ENCODE measurements around the gene SIGLEC8.
"Not testable (repeated sequence)": the region's sequence is repeated elsewhere in the genome, so short reads cannot be mapped to it uniquely, and the experiment has no call there.

SIGLEC8 gene

DNA sequence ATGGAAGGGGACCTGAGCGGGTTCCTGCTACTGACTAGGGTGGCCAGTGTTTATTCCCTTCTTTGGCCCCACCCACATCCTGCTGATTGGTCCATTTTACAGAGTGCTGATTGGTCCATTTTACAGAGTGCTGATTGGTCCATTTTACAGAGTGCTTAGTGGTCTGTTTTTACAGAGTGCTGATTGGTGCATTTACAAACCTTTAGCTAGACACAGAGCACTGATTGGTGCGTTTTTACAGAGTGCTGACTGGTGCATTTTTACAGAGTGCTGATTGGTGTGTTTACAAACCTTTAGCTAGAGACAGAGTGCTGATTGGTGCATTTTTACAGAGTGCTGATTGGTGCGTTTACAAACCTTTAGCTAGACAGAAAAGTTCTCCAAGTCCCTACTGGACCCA, 10.7 kb downstream of the SIGLEC8 start:
- not testable (repeated sequence) for DNase-seq (ENCODE audit: low spot score)

DNA sequence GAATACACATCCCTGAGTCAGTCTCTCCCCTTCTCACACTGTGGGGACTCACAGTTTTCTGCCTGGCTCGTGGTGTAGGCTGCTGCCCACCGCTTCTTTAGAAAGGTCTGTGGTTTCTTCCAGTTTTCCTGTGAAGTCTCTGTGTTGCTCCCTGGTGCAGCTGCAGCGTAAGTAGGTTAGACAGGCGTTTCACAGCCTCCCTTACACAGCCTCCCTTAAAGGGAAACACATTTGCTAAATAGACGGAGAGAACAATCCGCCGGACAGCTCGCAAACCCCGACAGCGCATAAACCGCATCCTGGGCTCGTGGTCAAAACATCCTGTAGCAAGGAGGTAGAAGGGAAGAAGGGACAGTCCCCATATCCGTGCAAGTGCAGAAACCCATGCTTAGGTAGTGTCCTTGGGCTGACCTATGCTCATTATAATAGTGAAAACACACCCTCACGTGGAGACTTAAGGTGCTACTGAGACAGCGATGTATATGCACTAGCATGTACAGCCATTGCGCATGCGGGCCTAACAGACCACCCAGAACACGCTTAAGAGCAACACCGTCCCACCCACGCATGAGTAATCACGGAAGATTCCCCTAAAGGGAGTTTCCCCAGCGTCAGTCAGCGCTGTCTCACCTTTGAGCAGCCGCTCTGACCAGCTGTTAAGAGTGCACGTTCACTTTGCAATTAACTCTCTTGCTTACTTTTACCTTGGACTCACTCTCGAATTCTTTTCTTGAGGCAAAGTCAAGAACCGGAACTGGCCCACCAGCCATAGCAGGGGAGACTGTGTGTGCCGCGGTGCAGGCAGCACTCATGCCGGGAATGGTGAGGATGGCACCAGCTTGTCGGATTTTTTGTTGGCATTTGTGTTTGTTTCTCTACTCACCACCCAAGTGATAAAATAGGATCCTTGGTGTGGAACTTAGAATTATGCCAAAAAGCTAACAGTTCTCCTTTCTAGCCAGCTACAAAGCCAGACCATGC, 16.6 kb downstream of the SIGLEC8 start:
- peak; percentile 60 for DNase-seq (ENCODE audit: low spot score)

DNA sequence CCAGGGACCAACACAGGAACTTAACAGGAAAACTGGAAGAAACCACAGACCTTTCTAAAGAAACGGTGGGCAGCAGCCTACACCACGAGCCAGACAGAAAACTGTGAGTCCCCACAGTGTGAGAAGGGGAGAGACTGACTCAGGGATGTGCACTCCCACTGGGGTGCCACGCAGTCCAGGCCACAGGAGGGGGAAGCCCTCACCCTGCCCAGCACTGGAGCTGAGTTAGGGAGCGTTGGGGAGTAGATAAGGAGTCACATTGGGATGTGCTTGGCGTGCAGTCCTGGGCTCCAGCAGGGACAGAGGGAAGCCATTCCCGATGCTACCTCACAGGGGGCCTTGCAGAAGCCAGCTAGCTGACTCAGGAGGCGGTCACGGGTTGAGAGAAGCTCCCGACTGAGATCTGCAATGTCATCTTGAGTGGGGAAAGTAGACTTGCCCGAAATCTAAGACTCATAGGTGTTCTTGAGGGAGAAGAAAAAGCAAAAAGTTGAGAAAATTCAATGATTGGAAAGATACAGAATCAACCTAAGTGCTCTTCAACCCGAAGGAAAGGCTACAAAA, 17.3 kb downstream of the SIGLEC8 start:
- DNase-seq (ENCODE audit: low spot score) = no peak

DNA sequence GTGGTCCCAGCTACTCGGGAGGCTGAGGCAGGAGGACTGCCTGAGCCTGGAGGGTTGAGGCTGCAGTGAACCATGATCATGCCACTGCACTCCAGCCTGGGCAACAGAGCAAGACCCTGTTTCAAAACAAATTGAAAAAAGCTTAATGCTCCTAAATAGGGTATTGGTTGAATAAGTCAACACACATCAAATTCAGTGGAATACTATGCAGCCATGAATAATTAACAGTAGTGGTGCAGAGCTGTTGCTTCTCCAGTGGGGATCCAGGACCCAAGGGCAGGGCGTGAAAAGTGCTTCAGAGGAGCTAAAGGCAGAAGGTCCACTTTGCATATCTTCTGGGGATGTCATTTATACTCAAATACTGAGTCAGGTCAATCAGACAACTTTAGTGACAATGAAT, 18.2 kb downstream of the SIGLEC8 start:
- no peak for DNase-seq (ENCODE audit: low spot score)

DNA sequence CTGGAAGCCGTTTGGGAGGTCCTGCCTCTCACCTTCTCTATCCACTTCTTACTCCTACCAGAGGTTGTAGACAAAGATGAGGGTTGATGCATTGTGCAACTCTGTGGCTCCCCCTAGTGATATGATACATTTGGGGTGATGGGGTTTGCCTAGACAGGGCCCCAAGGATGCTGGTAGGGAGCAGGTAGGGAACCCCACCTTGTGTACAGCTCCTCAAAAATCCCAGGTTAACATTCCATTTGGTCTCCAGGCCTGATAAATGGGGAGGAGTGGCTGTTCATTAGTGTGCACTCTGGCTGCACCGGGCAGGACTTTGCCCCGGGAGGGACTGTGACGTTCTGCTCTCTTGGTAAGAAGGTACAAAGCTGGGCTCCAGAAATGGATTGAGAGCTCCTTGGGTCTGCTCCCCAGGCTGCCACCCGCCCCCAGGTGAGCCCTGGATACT, 19.2 kb downstream of the SIGLEC8 start:
- peak; percentile 50 for DNase-seq (ENCODE audit: low spot score)

DNA sequence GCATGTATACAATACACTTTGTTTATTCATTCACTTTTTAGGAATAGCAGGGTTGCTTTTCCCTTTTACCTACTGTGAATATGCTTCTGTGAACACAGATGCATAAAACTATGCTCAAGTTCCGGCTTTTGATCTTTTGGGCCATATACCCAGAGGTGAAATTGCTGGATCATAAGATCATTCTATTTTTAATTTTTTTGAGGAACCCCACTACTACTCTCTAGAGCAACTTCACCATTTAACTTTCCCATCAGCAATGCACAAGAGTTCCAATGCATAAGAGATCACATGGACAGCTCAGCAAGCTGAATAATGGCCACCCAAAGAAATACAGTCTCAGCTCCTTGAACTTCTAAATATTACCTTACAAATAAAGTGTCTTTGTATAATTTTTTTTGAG, 23.8 kb downstream of the SIGLEC8 start:
- no peak for DNase-seq (ENCODE audit: low spot score)

DNA sequence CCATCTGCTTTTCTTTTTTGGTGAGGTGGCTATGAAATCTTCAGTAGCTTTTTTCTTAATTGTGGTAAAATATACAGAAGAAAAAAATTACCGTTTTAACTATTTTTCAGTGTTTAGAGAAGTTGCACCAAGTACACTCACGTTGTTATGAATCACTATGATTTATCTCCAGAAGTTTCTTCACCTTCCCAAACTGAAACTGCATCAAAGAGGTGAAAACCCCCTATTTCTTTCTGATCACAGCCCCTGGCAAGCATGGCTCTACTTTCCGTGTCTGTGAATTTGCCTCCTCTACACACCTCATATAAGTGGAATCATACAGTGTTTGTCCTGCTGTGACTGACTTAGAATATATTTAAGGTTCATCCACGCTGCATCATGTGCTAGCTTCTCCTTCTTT, 25.2 kb downstream of the SIGLEC8 start:
- no peak for DNase-seq (ENCODE audit: low spot score)

DNA sequence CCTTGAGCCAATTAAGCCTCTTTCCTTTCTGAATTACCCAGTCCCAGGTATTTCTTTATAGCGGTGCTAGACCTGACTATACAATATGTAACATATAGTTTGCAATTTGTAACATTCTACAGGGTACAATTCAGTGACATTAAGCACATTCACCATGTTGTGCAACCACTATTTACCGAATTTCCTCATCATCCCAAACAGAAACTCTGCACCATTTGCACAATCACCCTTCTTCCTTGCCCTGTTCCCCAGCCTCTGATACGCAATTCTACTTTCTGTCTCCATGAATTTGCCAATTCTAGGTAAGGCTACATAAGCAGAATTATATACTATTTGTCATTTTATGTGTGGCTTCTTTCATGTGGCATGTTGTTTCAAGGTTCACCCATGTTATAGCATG, 27.1 kb downstream of the SIGLEC8 start:
- no peak for DNase-seq (ENCODE audit: low spot score)

DNA sequence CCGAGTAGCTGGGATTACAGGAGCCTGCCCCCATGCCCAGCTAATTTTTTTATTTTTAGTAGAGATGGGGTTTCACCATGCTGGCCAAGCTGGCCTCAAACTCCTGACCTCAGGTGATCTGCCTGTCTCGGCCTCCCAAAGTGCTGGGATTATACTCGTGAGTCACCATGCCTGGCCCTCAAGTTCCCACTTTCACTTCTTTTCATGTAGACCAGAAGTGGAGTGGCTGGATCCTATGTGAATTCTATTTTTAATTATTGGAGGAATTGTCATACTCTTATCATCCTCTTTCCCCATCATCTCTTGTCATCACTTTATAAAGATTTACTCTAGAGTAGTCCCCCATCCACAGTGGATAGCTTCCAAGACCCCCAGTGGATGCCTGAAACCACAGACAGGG, 28.0 kb downstream of the SIGLEC8 start:
- no peak for DNase-seq (ENCODE audit: low spot score)

DNA sequence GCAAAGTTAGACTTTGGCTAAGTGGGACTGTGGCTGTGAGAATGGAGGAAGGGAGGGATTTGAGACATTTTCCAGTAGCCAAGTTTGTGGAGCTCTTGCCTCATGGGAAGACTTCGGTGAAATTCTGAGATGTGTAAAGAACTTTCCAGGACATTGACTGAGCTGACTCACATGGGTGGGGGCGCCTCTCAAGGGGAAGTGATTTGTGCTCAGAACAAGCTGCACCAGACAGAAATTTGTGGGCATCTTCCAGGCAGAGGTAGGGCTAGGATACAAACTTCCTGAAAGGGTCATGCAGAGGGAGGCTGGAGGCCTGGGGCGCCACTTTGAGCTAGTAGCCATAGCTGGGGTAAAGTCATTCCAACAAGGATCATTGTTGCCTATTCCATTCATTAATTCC, 31.1 kb downstream of the SIGLEC8 start:
- no peak for DNase-seq (ENCODE audit: low spot score)

DNA sequence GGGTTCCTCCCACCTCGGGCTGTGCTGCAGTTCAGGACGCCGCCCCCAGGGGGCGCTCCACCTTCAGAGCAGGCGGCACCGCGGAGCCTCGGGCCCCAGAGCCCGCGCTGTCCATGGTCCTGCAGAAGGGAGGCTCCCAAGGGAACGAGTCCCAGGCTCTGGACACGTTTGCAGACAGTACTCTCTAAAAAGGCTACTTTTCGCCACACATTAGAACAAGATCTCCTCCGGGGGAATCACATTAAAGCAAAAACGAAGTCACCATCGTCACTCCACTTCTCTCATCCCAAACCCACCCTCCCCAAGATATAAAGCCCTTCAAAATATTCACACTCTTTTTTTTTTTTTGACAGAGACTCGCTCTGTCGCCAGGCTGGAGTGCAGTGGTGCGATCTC, 36.2 kb downstream of the SIGLEC8 start:
- peak; percentile 81 for DNase-seq (ENCODE audit: low spot score)

DNA sequence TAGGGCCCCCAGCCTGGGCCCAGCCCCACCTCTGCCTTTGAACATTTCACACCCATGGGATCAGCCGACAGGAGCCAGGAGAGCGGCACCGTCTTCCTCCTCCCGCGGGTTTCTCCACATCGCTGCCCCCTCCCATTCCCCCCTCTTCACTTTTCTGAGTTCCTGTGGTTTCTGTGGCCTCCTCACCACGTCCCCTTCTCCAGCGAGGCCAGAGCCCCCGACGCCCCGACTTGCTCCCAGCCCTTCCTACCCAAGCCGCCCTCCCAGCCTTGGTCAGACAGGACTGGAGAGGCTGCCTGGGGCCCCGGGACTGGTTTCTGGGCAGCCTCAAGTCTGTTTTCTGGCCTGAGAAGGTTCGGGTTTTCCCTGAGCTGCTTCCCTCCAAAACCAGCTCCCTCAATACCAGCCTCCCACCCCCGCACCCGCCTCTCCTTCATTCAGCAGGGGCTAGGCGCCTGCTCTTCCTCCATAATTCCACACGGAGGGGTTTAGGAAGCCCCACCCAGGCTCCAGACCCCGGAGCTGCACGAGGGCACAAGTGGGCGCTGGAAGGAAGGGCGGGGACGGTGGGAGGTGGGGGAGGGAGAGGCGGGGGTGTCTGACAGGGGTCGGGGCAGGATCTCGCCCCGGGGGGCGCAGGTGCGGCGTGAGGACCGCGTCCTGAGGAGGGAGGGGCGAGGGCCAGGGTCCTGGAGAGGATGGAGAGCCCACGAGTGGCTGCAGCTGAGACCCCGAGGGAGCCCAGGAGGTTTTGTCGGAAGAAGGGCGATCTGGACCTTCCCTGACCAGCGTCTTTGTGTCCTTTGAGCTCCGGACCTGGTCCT, 36.8 kb downstream of the SIGLEC8 start:
- no peak for DNase-seq (ENCODE audit: low spot score)

DNA sequence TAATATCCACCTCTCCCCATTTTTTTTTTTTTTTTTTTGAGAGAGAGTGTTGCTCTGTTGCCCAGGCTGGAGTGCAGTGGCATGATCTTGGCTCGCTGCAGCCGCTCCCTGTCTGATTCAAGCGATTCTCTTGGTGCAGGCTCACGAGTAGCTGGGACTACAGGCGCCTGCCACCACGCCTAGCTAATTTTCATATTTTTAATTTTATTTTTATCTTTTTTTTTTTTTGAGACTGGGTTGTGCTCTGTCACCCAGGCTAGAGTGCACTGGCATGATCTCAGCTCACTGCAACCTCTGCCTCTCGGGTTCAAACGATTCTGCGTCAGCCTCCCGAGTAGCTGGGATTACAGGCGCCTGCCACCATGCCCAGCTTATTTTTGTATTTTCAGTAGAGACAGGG, 37.7 kb downstream of the SIGLEC8 start:
- not testable (repeated sequence) for DNase-seq (ENCODE audit: low spot score)

DNA sequence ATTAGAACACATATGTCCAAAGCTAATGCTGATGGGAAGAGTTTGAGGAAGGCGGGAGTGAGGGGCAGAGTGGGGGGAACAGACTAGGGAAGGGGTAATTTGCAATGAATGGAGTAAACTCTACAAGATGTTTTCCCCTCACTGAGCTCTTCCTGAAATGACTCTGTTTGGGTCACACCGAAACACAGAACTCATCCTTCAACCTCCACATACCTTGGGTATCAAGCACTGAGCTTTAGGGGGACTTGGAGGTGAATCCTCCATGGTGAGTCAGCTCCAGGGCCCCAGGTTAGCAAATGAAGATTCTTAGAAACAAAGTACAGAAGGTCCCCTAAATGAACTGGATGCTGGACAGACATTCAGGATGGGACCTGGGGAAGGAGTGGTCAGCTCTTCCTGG, 39.5 kb downstream of the SIGLEC8 start:
- no peak for DNase-seq (ENCODE audit: low spot score)

DNA sequence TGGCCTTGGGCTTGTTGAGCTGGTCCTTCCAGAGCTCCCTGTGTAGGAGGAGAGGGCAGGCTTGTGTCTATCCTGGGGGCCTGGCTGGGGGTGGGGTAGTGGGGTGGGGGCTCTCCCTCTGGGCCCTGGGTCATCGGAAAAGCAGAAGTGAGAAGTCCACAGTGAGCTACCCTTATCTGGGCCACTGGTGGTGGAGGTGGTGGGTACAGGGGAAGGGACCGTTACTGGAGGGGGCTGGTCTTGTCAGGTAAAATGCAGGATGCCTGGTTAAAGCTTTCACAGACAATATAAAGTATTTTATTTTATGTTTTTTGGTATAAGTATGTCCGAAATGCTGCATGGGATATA, 40.5 kb downstream of the SIGLEC8 start:
- DNase-seq (ENCODE audit: low spot score) = no peak

DNA sequence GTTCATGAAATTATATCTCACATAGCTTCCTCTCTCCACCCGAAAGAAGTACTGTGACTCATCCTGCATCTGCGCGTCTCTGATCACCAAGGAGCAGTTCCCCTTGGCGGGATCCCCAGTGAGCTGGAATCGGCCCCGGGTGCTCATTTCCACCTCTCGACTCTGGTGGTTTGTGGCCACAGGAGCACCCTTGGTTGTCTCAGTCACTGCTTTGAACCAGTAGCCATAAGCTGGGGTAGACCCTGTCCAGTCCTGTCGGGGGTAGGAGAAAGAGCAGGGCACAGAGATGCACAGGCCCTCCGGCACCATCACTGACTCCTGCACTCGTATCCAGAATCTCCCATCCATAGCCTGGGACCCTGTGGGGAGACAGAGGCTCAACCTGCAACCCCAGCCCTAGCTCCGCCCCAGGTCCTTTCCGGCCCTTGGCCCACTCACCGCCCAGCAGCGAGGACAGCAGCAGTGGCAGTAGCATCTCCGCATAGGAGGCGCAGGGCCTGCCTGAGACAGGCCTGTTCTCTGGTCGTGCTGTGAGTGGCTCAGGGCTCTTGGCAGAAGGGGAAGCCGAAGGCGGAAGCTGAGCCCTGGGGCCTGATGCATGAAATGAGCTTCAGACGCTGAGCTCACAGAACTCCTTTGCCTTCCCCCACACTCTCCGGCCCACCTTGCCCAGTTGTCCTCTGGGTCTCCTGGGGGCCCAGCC, 41.0 kb downstream of the SIGLEC8 start, which contains the start of gene SIGLEC10:
Gene SIGLEC10, minus strand, starts transcription at position 536 of the 703 bp plus-strand sequence. Its CDS starts 61 bp downstream, at position 475.
- peak; percentile 86 for DNase-seq (ENCODE audit: low spot score)

DNA sequence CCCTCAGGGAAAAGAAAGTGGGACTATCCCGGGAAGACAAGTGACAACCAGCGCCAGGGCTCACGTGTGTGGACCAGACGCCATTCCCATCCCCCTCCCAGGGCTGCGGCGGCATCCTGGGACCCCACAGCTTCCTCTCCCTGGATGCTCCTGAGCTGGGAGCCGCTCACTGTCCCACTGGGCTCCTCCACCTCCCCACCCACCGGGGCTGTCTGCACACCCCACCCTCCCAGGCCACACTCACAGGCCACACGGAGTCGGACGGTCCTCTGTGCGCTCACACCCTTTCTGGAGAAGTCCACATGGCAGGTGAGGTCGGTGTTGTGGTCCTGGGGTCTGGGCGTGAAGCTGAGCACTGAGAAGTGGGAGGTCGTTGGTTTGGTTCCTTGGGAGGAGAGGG, 41.8 kb downstream of the SIGLEC8 start:
- DNase-seq (ENCODE audit: low spot score) = not testable (repeated sequence)

DNA sequence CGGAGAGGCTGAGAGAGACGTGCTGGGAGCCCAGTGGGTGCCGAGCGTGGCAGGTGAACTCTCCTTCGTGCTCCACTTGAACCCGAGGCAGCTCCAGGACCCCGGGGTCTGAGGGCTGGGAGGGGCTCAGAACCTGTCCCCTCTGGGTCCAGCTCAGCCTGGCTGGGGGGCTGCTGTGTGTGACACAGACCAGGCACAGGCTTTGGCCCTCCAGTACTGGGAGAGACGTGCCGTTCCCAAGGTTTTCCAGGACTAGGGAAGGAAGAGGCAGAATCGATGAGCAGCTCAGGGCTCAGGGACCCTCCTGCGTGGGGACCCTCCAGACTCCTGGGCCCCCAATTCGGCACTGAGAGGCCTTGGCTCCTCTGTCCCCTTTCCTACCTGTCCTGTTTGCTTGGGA, 43.1 kb downstream of the SIGLEC8 start:
- DNase-seq (ENCODE audit: low spot score) = no peak

DNA sequence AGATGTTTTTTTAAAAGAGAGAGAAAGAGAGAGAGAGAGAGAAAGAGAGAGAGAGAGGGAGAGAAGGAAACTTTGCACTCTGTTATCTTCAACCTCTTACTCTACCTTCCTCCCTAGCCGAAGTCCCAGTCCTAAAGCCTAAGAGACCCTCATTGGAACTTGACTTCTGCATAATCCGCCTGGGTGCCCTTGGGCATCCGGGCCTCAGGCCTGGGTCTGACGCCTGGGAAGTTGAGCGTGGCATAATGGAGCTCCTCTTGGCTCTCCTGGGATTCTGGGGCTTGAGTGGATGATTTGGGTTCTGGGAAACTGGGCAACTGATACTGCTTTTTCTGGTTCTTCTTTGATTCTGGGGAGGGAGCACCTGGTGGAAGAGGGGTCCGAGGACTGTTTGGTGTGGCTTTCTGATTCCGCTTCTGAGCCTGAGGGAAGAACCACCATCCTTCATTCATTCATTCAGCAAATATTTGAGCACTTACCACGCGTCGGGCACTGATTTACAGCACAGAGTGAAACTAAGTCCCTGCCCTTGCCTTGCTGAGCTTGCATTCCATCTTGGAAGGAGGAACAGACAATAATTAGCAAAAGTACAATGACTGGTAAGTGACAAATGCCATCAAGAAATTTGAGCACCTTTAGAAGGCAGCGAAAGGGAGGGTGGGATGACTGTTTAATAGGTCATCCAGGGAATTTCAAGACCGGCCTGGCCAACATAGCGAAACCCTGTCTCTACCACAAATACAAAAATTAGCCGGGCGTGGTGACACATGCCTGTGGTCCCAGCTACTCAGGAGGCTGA, 47.1 kb downstream of the SIGLEC8 start:
- no peak for DNase-seq (ENCODE audit: low spot score)

DNA sequence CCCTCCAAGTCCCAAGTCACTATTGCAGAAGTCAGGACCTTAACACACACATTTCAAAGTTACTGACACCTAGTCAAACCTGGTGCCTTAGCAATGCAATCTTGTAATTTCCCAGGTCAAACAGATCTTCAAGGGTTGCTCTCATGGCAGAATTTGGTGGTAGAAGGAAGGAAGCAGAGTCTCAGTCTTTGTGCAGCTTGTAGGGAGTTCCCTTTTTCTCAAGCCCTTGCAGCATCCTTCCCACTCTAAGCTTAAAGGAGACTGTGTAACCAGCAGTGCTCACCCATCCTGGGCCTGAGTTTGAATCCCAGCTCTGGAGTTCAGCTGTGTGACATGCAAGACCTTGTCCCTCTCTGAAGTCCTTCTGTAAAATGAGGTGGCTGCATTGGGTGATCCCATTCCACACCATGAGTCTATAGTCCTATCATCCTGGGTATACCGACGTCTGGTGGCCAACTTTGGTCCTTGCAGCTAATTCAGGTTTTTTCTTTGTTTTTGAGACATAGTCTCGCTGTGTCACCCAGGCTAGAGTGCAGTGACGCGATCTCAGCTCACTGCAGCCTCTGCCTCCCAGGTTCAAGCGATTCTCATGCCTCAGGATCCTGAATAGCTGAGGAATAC, 50.6 kb downstream of the SIGLEC8 start:
- peak; percentile 76 for DNase-seq (ENCODE audit: low spot score)

DNA sequence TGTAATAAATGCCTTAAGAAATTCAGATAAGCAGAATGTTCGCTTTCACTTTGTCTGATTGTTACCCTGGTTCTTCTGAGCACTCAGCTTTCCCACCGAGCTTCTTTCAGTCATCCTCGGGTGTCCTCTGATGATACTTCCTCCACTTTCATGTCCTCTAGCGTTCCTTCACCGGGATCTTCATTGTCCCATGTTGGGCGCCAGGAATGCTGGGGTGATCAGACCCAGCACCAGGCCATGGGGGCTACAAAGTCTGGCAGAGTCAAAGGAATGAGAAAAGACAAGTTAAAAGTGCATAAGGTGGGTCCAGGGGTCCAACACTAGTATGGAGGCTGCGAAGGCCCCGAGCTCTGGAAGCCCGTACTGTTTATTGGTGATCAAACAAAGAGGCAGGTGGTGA, 56.1 kb downstream of the SIGLEC8 start:
- no peak for DNase-seq (ENCODE audit: low spot score)
